ENCODE measurements around the gene BRD2. TPM values are rescaled to one million over a fixed set of nuclear protein-coding genes. Genes with fewer than 3 reads are reported as not detected.

The BRD2 gene
- total RNA-seq, 1 experiment from 2014 or later = 222 TPM

GRCh38 chr6:32980488-32981038 is 12.2 kb downstream of the BRD2 start:
- ChIA-PET CTCF (interaction anchor here (0.6 to 6.9 kb wide), 7 partner anchors 9 to 143 kb away, joined by 3 to 128 read pairs (median 4); partner anchors contain the start of gene HLA-DMA), POLR2A (interaction anchor here (1.0 to 6.5 kb wide), 2 partner anchors 10 to 86 kb away, joined by 4 to 146 read pairs; partner anchors contain the start of gene BRD2)
- peaks cover 66% of the 10 kb centered on the region for H3K36me3 Mint-ChIP-seq
- H3K27ac Mint-ChIP-seq = peak overlapping the region; percentile 55; the same call in 1 of the 2 replicates
- no peaks in the 10 kb centered on the region for H3K9me3 Mint-ChIP-seq
- ATAC-seq = no peak
- no peak for TF ChIP-seq RELA (CRISPR knock-in tag; IDR thresholded peaks at IDR 0.05; ENCODE audit: borderline replicate concordance)
- TF ChIP-seq IRF1 (CRISPR knock-in tag; IDR thresholded peaks at IDR 0.05) = no peak
- no peak for TF ChIP-seq CDX4 (CRISPR knock-in tag; IDR thresholded peaks at IDR 0.05; ENCODE audit: borderline replicate concordance)
- no peak for TF ChIP-seq MAX (CRISPR knock-in tag; IDR thresholded peaks at IDR 0.05)
- no peak for TF ChIP-seq ELF4 (CRISPR knock-in tag; IDR thresholded peaks at IDR 0.05; ENCODE audit: low read depth)
- no peak for TF ChIP-seq PRRX2 (CRISPR knock-in tag; IDR thresholded peaks at IDR 0.05)
- no peak for TF ChIP-seq KAT7 (CRISPR knock-in tag; IDR thresholded peaks at IDR 0.05; ENCODE audit: borderline replicate concordance)
- H3K4me3 Mint-ChIP-seq = no peak overlapping the region
- no peaks in the 10 kb centered on the region for H3K27me3 Mint-ChIP-seq (ENCODE audit: low read depth)
- peaks cover 42% of the 10 kb centered on the region for H3K4me1 Mint-ChIP-seq
- DNase-seq (ENCODE audit: low spot score) = no peak

- ChIA-PET CTCF (interaction anchor here (0.6 to 6.9 kb wide), 7 partner anchors 10 to 284 kb away, joined by 3 to 128 read pairs (median 4); partner anchors contain the start of genes HLA-DMA and TAP2), POLR2A (interaction anchor here (0.7 to 6.5 kb wide), 3 partner anchors 12 to 135 kb away, joined by 3 to 146 read pairs (median 4); partner anchors contain the start of gene BRD2)
- H3K27ac Mint-ChIP-seq = peak overlapping the region; percentile 15; the same call in 1 of the 2 replicates
- H3K9me3 Mint-ChIP-seq = no peaks in the 10 kb centered on the region
- DNase-seq (ENCODE audit: low spot score) (no peak), ATAC-seq (no peak)
- no peaks in the 10 kb centered on the region for H3K27me3 Mint-ChIP-seq (ENCODE audit: low read depth)
- no peak overlapping the region for H3K4me3 Mint-ChIP-seq
- peaks cover 26% of the 10 kb centered on the region for H3K4me1 Mint-ChIP-seq
- H3K36me3 Mint-ChIP-seq = peaks cover 50% of the 10 kb centered on the region
- no peak for TF ChIP-seq E2F5 (CRISPR knock-in tag; IDR thresholded peaks at IDR 0.05)
- TF ChIP-seq KAT7 (CRISPR knock-in tag; IDR thresholded peaks at IDR 0.05; ENCODE audit: borderline replicate concordance) = no peak
- peak; percentile 80 for TF ChIP-seq EMX1 (CRISPR knock-in tag; IDR thresholded peaks at IDR 0.05)
- no peak for TF ChIP-seq CREM (CRISPR knock-in tag; IDR thresholded peaks at IDR 0.05)
- TF ChIP-seq ZNF263 (CRISPR knock-in tag; IDR thresholded peaks at IDR 0.05; ENCODE audit: low read depth) = no peak
- TF ChIP-seq ZNF532 (CRISPR knock-in tag; IDR thresholded peaks at IDR 0.05; ENCODE audit: borderline replicate concordance) = 0 out of 2 replicates have a peak, but pooled peaks have one; percentile 57
- no peak for TF ChIP-seq ZNF232 (CRISPR knock-in tag; IDR thresholded peaks at IDR 0.05)
- TF ChIP-seq NFATC4 (CRISPR knock-in tag; IDR thresholded peaks at IDR 0.05) = no peak
- TF ChIP-seq RORB (CRISPR knock-in tag; IDR thresholded peaks at IDR 0.05) = no peak
- no peak for TF ChIP-seq NR1H2 (CRISPR knock-in tag; IDR thresholded peaks at IDR 0.05)
- no peak for TF ChIP-seq ZNF423 (CRISPR knock-in tag; IDR thresholded peaks at IDR 0.05)
- TF ChIP-seq PRRX2 (CRISPR knock-in tag; IDR thresholded peaks at IDR 0.05) = peak; percentile 54; the same call in 1 of the 2 replicates
- peak; percentile 8 for TF ChIP-seq AR (CRISPR knock-in tag; IDR thresholded peaks at IDR 0.05)
- no peak for TF ChIP-seq JUN (CRISPR knock-in tag; IDR thresholded peaks at IDR 0.05)
- TF ChIP-seq MLX (CRISPR knock-in tag; IDR thresholded peaks at IDR 0.05) = no peak
- peak; percentile 47; the same call in 1 of the 2 replicates for TF ChIP-seq ERG (CRISPR knock-in tag; IDR thresholded peaks at IDR 0.05)
- no peak for TF ChIP-seq ZBTB21 (CRISPR knock-in tag; IDR thresholded peaks at IDR 0.05; ENCODE audit: borderline replicate concordance)
Observed at GRCh38 chr6:32982084-32982701, 13.8 kb downstream of the BRD2 start.

Data from WTC11 (cell line).